SH-SY5Y (cell line): ENCODE results near the gene AMELX.

Source experiments
- GATA2 ChIP-seq: IDR thresholded peaks from 2 replicates; pipeline ENCODE4 v1.6.1; 2011; ENCODE audit warnings: mild to moderate bottlenecking, low read depth, low read length
- GATA3 ChIP-seq: IDR thresholded peaks from 2 replicates; pipeline ENCODE4 v1.6.1; 2011; ENCODE audit warnings: low read depth, mild to moderate bottlenecking, low read length, moderate library complexity

GRCh38 chrX:11334165-11334564 lies 41.0 kb downstream of the AMELX start:
- no peak for TF ChIP-seq GATA3
- TF ChIP-seq GATA2, result no peak
